ENCODE measurements around the gene SLC13A4.

SLC13A4 gene

GRCh38 chr7:135634191-135634878 lies 93.7 kb downstream of the SLC13A4 start:
- Histone ChIP-seq H3K4me3 (ENCODE audit: low read depth in 1 of 2, low read length in 1 of 2) (no peak overlapping the region), H3K4me1 (ENCODE audit: control insufficient read depth in 1 of 2, insufficient read depth in 1 of 2, low read depth in 1 of 2, low read length in 1 of 2) (no peaks in the 10 kb centered on the region), H3K36me3 (peaks cover 28% of the 10 kb centered on the region), H3K27ac (no peak overlapping the region), H3K9me3 (no peaks in the 10 kb centered on the region), H3K27me3 (no peaks in the 10 kb centered on the region)
- TF ChIP-seq CTCF (IDR thresholded peaks at IDR 0.05), result no peak
